ENCODE measurements around the gene IL11.

The IL11 gene

DNA sequence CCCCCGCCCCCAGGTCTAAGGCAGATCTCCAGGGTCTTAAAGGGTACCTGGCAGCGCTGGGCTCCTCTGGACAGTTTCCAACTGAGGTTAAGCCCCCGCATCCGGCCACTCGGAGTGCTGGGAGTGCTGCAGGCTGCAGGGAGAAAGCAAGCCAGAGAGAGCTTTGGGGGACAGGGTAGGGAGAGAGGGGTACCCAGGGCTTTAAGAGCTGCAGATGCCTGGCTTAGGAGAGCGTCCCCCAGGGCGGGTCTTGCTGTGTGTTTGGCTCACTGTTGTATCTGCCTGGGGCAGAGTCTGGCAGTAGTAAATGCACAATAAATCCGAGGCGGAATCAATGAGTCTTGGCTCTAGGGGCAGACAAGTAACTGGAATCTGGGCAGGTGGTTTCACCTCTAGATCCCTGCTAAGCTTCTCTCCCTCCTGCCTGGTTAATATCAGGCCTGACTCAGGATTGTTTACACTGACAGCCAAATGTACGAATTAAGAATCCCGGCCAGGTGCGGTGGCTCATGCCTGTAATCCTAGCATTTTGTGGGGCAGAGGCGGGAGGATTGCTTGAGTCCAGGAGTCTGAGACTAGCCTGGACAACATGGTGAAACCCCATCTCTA, 14.9 kb downstream of the IL11 start:
- TF ChIP-seq, protein P1, sequence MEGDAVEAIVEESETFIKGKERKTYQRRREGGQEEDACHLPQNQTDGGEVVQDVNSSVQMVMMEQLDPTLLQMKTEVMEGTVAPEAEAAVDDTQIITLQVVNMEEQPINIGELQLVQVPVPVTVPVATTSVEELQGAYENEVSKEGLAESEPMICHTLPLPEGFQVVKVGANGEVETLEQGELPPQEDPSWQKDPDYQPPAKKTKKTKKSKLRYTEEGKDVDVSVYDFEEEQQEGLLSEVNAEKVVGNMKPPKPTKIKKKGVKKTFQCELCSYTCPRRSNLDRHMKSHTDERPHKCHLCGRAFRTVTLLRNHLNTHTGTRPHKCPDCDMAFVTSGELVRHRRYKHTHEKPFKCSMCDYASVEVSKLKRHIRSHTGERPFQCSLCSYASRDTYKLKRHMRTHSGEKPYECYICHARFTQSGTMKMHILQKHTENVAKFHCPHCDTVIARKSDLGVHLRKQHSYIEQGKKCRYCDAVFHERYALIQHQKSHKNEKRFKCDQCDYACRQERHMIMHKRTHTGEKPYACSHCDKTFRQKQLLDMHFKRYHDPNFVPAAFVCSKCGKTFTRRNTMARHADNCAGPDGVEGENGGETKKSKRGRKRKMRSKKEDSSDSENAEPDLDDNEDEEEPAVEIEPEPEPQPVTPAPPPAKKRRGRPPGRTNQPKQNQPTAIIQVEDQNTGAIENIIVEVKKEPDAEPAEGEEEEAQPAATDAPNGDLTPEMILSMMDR (IDR thresholded peaks at IDR 0.05; ENCODE audit: insufficient read depth, low read length, poor library complexity, severe bottlenecking): no peak
- DNase-seq (ENCODE audit: extremely low read depth, insufficient read length): no peak
- Histone ChIP-seq H3K27me3 (replicated peaks; ENCODE audit: control insufficient read depth, insufficient read depth, low read length) (peaks cover 2% of the 10 kb centered on the region), H3K36me3 (ENCODE audit: control insufficient read depth, insufficient read depth, low read length) (no peaks in the 10 kb centered on the region), H3K4me3 (replicated peaks; ENCODE audit: low read depth, low read length) (no peak overlapping the region)

DNA sequence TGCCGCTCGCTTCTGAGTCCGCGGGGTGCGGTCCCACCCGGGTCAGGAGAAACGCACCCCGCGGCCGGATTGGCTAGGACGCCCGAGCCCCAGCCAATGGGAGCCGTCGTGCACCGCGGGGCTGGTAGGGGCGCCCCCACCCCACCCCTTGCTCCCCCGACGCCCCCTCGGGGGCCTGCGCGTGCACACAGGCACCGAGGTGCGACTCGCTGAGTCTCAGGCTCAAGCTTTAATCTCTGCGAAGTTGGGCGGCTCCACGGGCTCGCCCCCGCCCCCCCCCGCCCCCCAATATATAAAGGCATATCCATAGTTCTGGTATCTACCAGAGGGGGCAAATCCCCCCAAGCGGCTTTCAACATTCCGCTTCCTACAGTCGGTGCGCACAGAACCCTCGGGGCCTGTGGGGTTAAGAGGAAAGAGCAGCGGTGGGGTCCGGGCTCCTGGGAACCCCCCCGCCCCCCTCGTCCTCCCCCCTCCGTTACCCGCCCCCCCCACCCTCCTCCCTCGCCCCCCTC, 15.5 kb downstream of the IL11 start, which contains the start of gene COX6B2:
TSS of gene COX6B2 (minus strand) at position 22 of the 515 bp plus-strand sequence. CDS start 198 bp downstream, outside the sequence.
- TF ChIP-seq, protein P1 (IDR thresholded peaks at IDR 0.05; ENCODE audit: insufficient read depth, low read length, poor library complexity, severe bottlenecking): no peak
- Histone ChIP-seq H3K36me3 (ENCODE audit: control insufficient read depth, insufficient read depth, low read length) (no peaks in the 10 kb centered on the region), H3K4me3 (replicated peaks; ENCODE audit: low read depth, low read length) (peak within 1 kb of the TSS; percentile 40), H3K27me3 (replicated peaks; ENCODE audit: control insufficient read depth, insufficient read depth, low read length) (peaks cover 2% of the 10 kb centered on the region)
- DNase-seq (ENCODE audit: extremely low read depth, insufficient read length): no peak

DNA sequence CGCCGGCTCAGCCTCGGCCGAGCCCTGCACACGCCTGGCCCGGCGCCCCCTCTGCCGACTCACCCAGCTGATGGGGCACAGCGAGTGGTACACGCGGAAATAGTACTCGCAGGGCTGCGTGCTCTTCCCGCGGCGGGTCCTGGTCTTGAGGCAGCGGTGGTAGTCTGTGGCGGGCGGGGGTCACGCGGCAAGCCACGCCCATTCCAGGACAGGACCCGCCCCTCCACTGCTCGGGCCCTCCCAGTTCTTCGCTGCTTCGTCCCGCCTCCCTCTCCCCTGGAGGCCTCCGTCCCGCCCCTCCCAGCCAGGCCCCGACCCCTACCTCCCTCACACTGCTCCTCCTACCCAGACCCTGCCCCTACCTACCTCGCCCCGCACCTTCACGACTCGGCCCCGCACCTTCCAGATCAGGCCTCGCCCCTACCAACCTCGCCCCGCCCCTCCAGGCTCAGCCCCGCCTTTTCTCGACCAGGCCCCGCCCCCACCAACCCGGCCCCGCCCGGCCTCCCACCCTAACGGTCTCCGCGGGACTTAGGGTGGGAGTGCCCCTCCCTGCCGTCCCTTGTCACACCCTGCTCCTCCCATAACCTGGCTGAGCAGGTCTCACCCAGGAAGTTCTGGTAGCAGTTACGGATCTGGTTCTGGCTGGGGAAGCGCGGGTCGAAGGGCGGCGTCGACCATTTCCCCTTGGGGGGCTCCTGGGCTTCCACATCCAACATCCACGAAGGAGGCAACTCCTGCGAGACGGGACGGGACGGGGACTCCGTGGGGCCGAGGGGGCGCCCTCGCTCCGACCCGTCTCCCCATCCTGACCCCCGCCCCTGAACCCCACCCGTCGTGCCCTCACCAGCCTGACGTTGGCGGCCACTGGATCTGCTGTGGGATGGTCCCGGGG, 16.2 kb downstream of the IL11 start:
- Histone ChIP-seq H3K4me3 (replicated peaks; ENCODE audit: low read depth, low read length) (peak overlapping the region; percentile 40), H3K27me3 (replicated peaks; ENCODE audit: control insufficient read depth, insufficient read depth, low read length) (peaks cover 2% of the 10 kb centered on the region), H3K36me3 (ENCODE audit: control insufficient read depth, insufficient read depth, low read length) (no peaks in the 10 kb centered on the region)
- TF ChIP-seq, protein P1 (IDR thresholded peaks at IDR 0.05; ENCODE audit: insufficient read depth, low read length, poor library complexity, severe bottlenecking): no peak
- peak; percentile 68 for DNase-seq (ENCODE audit: extremely low read depth, insufficient read length)

DNA sequence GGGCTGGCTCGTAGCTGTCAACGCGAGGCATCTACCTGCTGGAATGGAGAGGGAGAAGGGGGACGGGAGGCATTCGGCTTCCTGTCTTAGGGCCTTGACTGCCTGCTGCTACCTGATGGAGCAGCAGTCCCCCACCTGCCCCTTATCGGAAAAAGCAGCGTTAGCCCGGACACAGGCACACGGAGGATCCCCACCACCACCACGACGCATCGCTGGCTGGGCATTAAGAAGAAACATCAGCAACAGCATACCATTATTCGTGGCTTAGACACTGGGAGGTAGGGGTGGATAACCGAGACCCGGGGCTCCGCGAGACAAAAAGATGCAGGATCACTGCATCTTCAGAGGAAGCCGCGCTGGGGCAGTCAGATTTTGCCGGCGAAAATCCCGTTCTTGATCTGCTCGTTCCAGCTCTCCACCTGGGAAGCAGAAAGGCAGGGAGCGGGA, 16.9 kb downstream of the IL11 start:
- TF ChIP-seq, protein P1 (IDR thresholded peaks at IDR 0.05; ENCODE audit: insufficient read depth, low read length, poor library complexity, severe bottlenecking): no peak
- Histone ChIP-seq H3K36me3 (ENCODE audit: control insufficient read depth, insufficient read depth, low read length) (no peaks in the 10 kb centered on the region), H3K27me3 (replicated peaks; ENCODE audit: control insufficient read depth, insufficient read depth, low read length) (peaks cover 2% of the 10 kb centered on the region), H3K4me3 (replicated peaks; ENCODE audit: low read depth, low read length) (peak overlapping the region; percentile 40; the same call in 1 of the 2 replicates)
- DNase-seq (ENCODE audit: extremely low read depth, insufficient read length): no peak

DNA sequence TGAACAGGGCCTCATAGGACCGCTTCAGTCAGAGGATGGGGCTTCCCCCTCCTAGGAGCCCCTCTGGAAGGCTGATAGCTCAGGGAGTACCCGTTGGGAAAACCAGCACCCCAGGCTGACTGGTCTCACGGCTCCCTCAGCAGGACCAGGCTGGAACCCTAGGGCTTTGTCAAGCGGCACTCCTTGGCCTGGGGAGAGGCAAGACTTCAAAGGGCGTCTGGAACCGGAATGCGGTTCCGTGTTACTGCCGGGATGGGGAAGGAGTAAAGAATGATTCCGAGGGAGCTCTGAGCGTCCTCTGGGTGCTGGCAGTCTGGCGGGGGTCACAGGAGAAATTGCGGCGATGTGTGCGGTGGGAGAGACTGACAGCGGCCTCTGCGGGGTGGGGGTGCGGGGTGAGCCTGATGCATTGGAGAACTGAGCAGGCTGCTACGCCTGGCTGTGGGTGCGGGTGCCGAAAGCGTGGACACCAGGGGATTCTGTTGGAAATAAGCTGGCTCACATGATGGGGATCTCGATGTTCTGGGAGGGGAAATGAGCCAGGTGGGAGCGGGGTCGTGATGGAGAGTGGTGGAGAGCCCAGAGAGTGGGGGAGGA, 17.6 kb downstream of the IL11 start:
- H3K36me3 ChIP-seq (ENCODE audit: control insufficient read depth, insufficient read depth, low read length): peaks cover 2% of the 10 kb centered on the region; the same call in 1 of the 2 replicates
- TF ChIP-seq, protein P1 (IDR thresholded peaks at IDR 0.05; ENCODE audit: insufficient read depth, low read length, poor library complexity, severe bottlenecking): no peak
- peaks cover 2% of the 10 kb centered on the region for H3K27me3 ChIP-seq (replicated peaks; ENCODE audit: control insufficient read depth, insufficient read depth, low read length)
- no peak overlapping the region for H3K4me3 ChIP-seq (replicated peaks; ENCODE audit: low read depth, low read length)
- no peak for DNase-seq (ENCODE audit: extremely low read depth, insufficient read length)
